ENCODE measurements around the gene SLC36A4.
A peak's percentile ranks its signal among the peaks of the same experiment; 100 is the strongest.
"Not testable (repeated sequence)": the region's sequence is repeated elsewhere in the genome, so short reads cannot be mapped to it uniquely, and the experiment has no call there.

SLC36A4 gene

GRCh38 chr11:93197380-93198214 lies at the start of gene SLC36A4:
Gene SLC36A4 (minus strand): TSS chr11:93197991. CDS start chr11:93197832, 159 bp downstream.
- in situ Hi-C loops (cut with MboI; ENCODE audit: low pct_unique_long_range_greater_than_20kb, low sequenced_read_pairs): no loop called here
- peak; percentile 91 for DNase-seq

GRCh38 chr11:93246790-93247189 lies 49.0 kb upstream of the SLC36A4 start:
- in situ Hi-C loops (cut with MboI; ENCODE audit: low pct_unique_long_range_greater_than_20kb, low sequenced_read_pairs): loop anchor here (25.0 kb wide), 1 partner anchor 391 kb away; no protein-coding TSS in a partner anchor
- DNase-seq: not testable (repeated sequence)

DNA sequence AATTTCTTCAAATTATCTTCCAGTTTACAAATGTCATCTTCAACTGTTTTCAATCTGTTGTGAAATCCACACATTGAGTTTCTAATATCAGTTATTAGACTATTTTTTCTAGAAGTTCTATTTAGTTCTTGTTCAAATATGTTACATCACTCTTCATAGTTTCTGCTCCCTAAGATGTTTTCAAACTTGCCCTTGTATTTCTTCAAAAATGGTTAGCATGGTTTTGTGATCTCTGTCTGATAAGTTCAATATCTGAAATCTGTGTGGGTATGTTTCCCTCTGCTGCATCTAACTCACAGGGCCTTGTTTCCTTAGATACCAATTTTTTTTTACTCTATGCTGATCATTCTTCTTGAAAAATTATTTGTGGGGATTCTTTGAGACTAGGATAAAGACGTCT lies 46.2 kb upstream of the SLC36A4 start:
- in situ Hi-C loops (cut with MboI; ENCODE audit: low pct_unique_long_range_greater_than_20kb, low sequenced_read_pairs): loop anchor here (25.0 kb wide), 1 partner anchor 393 kb away; no protein-coding TSS in a partner anchor
- DNase-seq: no peak

GRCh38 chr11:93239966-93240365 lies 42.2 kb upstream of the SLC36A4 start:
- in situ Hi-C loops (cut with MboI; ENCODE audit: low pct_unique_long_range_greater_than_20kb, low sequenced_read_pairs): loop anchor here (25.0 kb wide), 1 partner anchor 397 kb away; no protein-coding TSS in a partner anchor
- no peak for DNase-seq

DNA sequence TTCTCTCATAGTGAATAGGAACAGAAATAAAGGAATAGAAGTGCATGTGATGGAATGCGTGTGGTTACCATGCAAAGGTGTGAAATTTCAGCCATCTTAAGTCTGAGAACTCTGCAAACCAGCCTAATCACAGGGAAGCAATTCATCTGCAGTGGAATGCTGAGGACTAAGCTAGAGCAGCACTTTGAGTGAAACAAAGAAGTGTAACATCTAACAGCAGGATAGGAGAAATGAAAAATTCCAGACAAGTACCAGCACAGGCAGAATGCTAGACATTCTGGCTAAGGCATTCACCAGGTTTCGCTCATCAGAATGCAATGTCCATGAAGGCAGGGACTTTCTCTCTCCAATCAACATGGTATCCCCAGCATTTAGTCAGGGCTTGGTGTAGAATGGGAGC lies 41.2 kb upstream of the SLC36A4 start:
- DNase-seq: no peak
- in situ Hi-C loops (cut with MboI; ENCODE audit: low pct_unique_long_range_greater_than_20kb, low sequenced_read_pairs): loop anchor here (25.0 kb wide), 1 partner anchor 398 kb away; no protein-coding TSS in a partner anchor

DNA sequence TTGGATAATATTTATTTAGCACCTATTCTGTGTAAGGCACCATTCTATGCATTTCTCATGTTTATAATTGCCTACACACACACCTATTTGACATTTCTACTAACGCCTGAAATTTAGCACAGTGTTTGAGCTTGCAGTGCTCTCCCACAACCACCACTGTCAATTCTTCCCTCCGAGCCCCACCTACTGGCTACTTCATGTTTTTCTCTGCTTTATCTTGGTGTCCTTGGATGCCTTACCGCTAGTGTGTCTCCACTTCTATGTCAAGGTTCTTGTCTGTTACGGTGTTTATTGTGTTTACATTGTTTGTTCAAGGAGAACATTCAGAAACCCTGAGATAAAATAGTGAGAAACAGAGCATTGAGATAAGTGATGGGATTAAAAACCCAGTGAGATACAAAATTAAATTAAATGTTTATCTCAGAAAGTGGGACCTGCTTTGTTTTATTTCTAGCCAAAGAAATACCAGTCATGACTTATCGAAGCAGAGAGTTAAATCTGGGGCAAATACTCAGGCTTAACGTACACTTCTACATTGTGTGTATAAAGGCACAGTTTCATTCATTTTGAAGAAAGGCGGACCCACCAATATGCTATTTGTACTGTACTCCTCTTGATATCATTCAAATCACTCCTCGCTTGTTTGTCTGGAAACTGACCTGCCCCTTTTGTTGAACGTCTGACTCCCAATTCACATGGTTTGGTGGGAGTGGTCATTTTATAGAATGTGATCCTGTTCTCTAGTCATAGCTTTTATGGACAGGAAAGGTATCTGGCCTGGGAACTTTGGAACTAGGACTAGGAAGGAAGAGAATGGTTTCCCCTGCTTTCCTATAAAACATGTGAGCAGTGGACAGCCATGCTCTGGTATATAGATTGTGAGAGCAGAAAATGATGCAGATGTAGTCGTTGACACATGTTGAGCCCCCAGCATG lies 39.2 kb upstream of the SLC36A4 start:
- peak; percentile 72 for DNase-seq
- in situ Hi-C loops (cut with MboI; ENCODE audit: low pct_unique_long_range_greater_than_20kb, low sequenced_read_pairs): loop anchor here (25.0 kb wide), 1 partner anchor 400 kb away; no protein-coding TSS in a partner anchor

GRCh38 chr11:93234602-93235207 lies 36.9 kb upstream of the SLC36A4 start:
- peak; percentile 68 for DNase-seq
- in situ Hi-C loops (cut with MboI; ENCODE audit: low pct_unique_long_range_greater_than_20kb, low sequenced_read_pairs): loop anchor here (25.0 kb wide), 1 partner anchor 403 kb away; no protein-coding TSS in a partner anchor

DNA sequence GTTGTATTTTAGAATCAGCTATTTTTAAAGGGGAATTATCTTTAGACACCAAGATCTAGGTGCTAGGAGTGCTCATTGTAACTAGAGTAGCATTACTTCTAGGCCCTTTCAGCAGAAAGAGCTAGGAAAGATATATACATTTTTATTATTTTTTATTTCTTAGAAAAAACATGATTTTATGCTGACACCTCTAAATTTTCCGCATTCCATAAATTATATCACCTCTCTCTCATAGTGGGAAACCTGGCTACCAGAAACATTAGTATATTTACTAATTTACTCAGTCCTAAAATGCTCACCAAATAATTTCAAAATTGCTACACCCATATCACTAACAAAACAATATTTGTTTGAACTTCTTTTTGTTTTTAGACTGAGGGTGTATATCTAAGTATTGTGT lies 32.1 kb upstream of the SLC36A4 start:
- in situ Hi-C loops (cut with MboI; ENCODE audit: low pct_unique_long_range_greater_than_20kb, low sequenced_read_pairs): loop anchor here (25.0 kb wide), 1 partner anchor 407 kb away; no protein-coding TSS in a partner anchor

DNA sequence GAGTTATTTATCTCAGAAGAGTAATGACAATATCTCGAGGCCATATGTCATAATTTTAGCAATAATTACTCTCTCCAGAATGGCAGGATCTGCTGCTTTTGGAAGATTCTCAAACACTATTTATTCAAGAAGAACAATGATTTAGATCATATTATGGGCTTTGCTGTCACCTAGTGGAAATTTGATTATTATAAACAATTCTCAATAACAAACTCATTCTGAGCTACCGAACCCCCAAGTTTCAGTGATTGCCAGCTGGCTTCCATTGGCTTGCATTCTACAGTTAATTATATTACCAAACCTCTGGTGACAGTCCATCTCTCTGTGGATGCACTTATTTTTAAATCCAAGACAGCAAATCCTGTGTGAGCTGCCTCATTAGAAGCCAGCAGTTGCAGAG lies 27.9 kb upstream of the SLC36A4 start:
- in situ Hi-C loops (cut with MboI; ENCODE audit: low pct_unique_long_range_greater_than_20kb, low sequenced_read_pairs): loop anchor here (25.0 kb wide), 1 partner anchor 412 kb away; no protein-coding TSS in a partner anchor
- DNase-seq: peak; percentile 33

More for the DNA sequence above, 32.1 kb upstream of the SLC36A4 start:
- DNase-seq: no peak

GRCh38 chr11:93221539-93221938 lies 23.7 kb upstream of the SLC36A4 start:
- in situ Hi-C loops (cut with MboI; ENCODE audit: low pct_unique_long_range_greater_than_20kb, low sequenced_read_pairs): no loop called here
- DNase-seq: no peak

DNA sequence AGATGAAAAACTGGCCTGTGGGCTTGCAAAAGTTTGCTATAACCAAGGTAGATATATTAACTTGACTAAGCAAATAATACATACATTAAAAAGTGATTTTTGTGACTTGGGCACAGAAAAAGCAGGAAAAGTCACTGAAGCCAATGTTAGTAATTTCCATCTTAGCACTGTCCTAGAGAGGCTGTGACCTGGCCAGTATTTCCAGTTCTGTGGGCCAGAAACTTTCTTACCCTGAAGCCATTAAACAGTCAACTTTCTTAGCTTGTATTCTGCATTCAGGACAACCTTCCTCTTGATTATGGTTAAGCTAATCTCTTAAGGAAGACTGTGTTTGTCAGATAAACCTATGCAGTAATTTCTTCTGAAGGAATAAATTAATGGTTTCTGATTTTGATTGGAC lies 22.3 kb upstream of the SLC36A4 start:
- in situ Hi-C loops (cut with MboI; ENCODE audit: low pct_unique_long_range_greater_than_20kb, low sequenced_read_pairs): no loop called here
- DNase-seq: no peak

DNA sequence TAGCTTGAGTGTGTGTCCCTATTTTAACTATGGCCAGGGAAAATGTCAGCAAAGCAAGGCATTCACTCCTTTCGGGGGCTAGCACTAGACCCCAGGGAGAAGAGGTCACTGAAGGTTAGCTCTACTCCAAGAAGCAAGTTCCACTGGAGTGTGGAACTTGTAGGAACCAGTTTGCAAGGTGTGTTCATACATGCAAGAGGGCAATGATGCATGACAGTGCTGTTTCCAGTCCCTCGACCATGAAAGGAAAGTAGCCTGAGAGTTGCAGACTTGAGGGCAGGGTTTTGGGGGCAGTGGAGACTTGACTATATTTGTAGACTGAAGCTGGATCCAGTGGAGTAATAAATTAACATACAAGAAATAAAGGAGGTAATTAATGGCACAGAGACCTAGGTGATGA lies 21.6 kb upstream of the SLC36A4 start:
- in situ Hi-C loops (cut with MboI; ENCODE audit: low pct_unique_long_range_greater_than_20kb, low sequenced_read_pairs): no loop called here
- no peak for DNase-seq

DNA sequence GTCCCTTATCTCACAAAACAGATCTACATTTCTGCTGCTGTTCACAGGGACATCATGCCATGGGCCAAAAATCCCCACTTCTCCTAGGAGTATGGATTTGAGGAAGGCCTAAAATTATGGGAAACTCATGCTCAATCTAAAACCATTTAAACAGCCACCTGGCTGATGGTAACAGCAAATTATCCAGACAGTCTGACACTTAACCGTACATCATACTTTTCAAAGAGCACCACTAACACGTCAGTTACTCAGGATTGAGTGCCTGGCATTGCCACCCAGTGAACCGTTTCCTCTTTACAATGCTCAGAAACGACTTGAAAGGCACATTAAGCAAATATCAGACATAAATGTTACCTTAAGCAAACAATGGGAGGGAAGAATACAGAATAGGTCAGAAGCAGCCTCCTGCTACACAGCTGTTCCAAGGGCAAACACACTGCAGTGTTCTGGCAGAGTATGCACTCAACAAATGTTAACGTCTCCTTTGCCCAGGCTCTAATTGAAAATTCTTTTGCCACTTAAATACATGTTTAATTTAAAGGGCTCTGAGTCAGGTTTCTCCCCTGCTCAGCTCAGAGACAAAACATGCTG lies 18.8 kb upstream of the SLC36A4 start:
- in situ Hi-C loops (cut with MboI; ENCODE audit: low pct_unique_long_range_greater_than_20kb, low sequenced_read_pairs): no loop called here

DNA sequence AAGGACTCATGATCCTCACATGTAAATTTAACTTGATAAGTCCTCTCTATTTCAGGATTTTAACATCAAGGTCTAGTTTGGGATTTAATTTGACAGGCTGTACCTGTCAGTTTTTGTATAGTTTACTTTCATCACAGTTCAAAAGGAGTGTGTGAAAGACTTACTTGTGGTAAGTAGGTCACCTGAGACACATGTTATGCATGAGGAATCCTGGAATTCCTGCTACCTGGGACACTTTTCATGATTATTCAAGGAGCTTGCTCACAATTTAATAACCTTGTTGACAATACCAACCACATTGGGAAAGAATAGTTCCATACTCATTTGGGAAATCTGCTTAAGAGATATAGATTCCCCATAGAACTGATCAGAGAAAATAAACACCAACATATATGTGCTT lies 15.8 kb upstream of the SLC36A4 start:
- in situ Hi-C loops (cut with MboI; ENCODE audit: low pct_unique_long_range_greater_than_20kb, low sequenced_read_pairs): no loop called here
- DNase-seq: no peak

More for the DNA sequence above, 18.8 kb upstream of the SLC36A4 start:
- no peak for DNase-seq

- no peak for DNase-seq
- in situ Hi-C loops (cut with MboI; ENCODE audit: low pct_unique_long_range_greater_than_20kb, low sequenced_read_pairs): no loop called here
Observed at GRCh38 chr11:93212094-93212493, 14.3 kb upstream of the SLC36A4 start.

DNA sequence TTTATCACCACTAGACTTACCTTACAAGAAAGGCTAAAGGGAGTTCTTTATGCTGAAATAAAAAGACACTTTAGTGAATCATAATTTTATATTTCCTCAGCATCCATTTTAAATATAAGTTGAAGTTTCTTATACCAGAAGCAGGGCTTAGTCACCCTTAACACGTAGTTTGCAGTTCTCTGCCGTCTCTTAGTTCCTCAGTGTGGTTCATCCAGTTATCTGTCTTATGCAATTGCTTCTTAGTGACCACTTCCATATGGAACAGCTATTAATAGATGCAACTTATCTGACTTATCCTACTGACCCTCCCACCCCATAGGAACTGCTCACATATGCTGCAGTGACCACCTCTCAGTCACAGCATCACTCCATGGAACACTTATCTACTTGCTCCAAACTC lies 11.7 kb upstream of the SLC36A4 start:
- DNase-seq: no peak
- in situ Hi-C loops (cut with MboI; ENCODE audit: low pct_unique_long_range_greater_than_20kb, low sequenced_read_pairs): no loop called here

GRCh38 chr11:93208663-93209270 lies 11.0 kb upstream of the SLC36A4 start:
- in situ Hi-C loops (cut with MboI; ENCODE audit: low pct_unique_long_range_greater_than_20kb, low sequenced_read_pairs): no loop called here
- DNase-seq: no peak

DNA sequence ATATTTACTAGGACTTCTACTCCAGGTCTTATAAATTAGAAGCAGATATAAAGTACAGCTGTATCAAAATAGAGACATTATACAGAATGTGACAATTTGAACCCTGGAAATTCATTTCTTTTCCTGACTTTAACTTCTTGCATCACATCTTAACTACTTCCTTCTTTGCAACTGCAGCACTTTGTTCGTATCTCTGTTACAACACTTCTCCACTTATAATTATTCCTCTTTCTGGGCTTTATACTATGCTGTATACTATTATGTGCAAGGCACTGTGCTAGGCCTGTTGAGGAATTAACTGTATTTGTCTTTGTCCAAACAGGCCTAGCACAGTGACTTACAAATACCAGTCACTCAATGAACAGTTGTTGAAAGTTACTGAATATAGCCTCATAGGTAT lies 1.8 kb upstream of the SLC36A4 start:
- in situ Hi-C loops (cut with MboI; ENCODE audit: low pct_unique_long_range_greater_than_20kb, low sequenced_read_pairs): no loop called here
- peak; percentile 19 for DNase-seq
